ENCODE measurements around the gene KRT7. TPM values are rescaled to one million over a fixed set of nuclear protein-coding genes. Genes with fewer than 3 reads are reported as not detected.

KRT7 gene
- total RNA-seq, 4 donors from 2014 or later = 2.4 to 4.0 (median 3.7) TPM

DNA sequence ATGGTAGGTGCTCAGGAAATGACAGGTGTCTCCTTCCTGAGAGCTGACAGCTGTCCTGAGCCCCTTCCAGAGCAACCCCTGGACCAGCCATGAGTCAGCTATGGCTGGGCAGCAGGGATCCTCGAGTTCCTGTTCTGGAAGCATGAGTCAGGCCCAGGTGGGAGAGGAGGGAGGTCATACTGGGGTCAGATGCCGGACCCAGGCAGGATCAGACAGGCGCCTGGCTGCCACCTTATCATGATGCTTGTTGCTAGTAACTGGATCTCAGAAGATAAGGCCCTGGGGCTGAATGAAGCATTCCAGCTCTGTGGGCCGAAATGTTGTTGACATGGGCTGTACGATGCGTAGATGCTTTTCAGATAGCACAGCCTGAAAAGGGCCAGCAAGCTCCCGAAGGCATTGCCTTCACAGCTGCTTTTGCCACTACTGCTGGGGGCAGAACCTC lies 17.4 kb upstream of the KRT7 start:
- TF ChIP-seq CTCF (IDR thresholded peaks at IDR 0.05; ENCODE audit: low read depth) = no peak

DNA sequence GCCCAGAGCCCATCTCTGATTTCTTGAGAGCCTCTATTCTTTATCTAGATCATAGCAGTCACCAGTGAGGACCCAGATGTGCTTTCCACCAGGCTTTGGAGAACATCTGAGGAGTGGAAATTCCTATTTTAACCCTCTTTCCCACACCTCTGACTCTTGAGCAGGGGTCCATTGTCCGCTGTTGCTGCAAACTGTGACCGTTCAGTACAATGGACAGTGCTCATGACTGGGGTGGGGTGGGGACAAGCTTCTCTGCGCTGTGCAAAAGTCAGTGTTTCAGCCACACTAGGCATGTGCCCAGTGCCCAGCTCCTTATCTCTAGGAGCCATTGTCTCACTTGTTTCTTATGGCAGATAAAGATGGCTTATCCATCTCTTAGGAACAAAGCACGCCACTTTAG lies 16.9 kb upstream of the KRT7 start:
- no peak for TF ChIP-seq CTCF (IDR thresholded peaks at IDR 0.05; ENCODE audit: low read depth)

- TF ChIP-seq CTCF (IDR thresholded peaks at IDR 0.05; ENCODE audit: low read depth) = no peak
These were observed 16.2 kb upstream of the KRT7 start for GRCh38 chr12:52216807-52217206.

DNA sequence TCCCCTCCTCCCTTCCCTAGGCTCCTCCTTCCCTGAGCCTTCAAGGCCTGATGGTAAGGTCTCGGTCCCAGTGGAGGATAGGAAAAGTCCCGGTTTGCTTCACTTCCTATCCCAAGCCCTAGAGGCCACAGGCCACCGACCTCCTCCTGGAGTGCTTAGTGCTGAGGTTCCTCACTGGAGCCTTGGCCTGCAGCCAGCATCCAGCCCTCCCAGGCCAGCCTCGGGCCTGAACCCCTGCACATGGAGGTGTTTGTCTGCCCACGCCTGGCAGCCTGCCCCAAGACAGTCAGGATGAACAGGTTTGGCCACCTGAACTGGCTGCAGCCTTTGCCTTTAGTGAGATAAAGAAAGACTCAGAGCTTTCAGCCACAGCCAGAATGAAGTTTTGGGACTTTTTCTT lies 15.8 kb upstream of the KRT7 start:
- no peak for TF ChIP-seq CTCF (IDR thresholded peaks at IDR 0.05; ENCODE audit: low read depth)

DNA sequence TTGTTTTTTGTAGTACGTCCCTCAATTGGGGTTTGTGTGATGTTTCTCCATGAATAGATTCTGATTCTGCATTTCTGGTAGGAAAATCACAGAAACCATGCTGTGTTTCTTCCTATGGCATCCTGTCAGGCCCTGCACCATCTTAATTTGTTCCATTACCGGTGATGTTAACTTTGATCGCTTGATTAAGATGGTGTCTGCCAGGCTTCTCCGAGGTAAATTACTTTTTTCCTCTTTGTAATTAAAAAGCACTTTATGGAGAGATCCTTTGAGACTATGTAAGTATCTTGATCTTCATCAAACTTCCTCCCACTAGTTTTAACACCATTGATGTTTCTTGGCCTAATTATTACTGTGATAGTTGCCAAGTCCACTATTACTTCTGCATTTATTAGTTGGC lies 15.0 kb upstream of the KRT7 start:
- no peak for TF ChIP-seq CTCF (IDR thresholded peaks at IDR 0.05; ENCODE audit: low read depth)

DNA sequence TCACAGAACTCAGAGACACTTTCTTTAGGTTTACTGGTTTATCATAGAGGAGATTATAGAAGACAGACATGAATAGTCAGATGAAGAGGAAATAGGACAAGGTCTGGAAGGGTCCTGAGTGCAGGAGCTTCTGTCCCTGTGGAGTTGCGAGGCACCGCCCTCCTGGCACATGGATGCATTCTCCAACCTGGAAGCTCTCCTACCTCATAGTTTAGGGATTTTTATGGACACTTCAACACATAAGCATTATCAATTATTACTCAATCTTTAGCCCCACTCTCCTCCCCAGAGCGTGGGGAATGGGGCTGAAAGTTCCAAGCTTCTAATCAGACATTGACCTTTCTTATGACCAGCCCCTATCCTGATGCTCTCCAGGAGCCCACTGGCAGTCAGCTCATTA lies 12.6 kb upstream of the KRT7 start:
- TF ChIP-seq CTCF (IDR thresholded peaks at IDR 0.05; ENCODE audit: low read depth) = no peak

DNA sequence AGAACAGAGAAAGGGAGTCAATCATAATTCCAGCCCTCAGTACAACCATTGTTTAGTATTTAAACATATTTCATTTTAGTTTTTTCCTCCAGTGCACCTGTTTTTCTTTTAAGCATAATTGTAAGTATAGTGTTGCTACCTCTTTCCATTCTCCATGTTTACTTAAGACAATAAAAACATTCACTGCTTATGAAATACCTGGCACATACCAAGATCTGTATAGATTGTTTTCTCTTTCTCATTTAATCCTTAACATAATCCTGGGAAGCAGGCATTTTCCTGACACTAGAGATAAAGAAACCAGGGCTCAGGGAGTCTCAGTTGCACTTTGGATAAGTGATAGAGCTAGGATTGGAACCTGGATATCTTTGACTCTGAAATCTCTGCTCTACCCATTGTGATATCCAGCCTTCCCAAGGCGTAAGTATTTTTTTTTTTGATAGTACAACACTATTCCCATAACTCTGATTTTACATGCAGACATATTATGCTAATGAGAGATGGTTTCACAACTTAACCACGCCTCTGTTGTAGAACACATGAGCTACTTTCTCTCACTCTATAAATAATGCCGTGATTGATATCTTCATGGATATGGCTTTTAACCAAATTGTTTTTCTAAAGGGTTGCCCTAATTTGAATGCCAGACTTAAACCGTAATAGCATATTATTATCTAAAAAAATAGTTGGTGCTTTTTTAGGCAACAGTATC lies 11.8 kb upstream of the KRT7 start:
- TF ChIP-seq CTCF (IDR thresholded peaks at IDR 0.05; ENCODE audit: low read depth) = no peak

Data from subcutaneous adipose tissue (tissue), 4 donors.